ENCODE measurements around the gene NTM.
A peak's percentile ranks its signal among the peaks of the same experiment; 100 is the strongest.

Gene NTM

GRCh38 chr11:131932584-131933325 lies 562.3 kb downstream of the NTM start:
- no peak for DNase-seq

- no peak for DNase-seq
Observed at GRCh38 chr11:131934006-131934405, 563.6 kb downstream of the NTM start.

GRCh38 chr11:131938351-131938751 lies 567.9 kb downstream of the NTM start:
- no peak for DNase-seq

DNA sequence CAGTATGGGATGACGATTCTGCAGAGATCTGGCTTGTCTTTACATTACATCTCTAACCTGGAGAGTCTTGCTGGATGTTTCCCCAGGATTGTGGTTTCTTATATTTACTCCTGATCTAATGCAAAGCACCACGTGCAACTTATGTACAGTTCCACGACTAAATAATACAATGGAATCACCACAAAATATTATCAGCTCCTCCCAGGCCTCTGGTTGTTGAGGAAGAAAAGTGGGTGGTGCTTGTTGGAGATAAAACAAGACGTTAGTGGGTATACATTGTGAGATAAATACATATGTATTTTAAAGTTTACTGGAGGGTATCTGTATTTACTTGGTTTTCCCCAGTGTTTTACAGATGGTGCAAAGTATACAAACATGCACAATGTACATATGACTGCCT lies 569.7 kb downstream of the NTM start:
- DNase-seq, result no peak

- DNase-seq, result no peak
Observed at GRCh38 chr11:131942878-131943277, 572.5 kb downstream of the NTM start.

DNA sequence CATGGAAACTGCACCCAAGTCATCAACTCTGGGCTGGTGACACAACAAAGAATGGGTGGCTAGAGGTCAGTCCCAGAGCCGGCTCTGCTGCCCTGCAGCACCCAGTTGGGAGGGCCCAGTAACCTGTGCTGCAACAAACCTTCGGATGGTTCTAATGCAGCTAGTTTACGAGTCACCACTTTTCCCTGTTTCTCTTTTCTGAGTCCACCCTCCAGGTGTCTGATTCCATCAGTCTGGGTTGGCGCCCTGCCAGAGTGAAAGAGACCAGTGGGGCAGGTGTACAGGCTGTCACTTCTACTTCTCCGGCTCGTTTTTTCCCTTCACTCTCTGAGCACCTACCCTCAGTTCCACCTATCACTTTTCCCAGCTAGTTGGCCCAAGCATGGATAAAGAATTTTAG lies 572.9 kb downstream of the NTM start:
- DNase-seq, result no peak

DNA sequence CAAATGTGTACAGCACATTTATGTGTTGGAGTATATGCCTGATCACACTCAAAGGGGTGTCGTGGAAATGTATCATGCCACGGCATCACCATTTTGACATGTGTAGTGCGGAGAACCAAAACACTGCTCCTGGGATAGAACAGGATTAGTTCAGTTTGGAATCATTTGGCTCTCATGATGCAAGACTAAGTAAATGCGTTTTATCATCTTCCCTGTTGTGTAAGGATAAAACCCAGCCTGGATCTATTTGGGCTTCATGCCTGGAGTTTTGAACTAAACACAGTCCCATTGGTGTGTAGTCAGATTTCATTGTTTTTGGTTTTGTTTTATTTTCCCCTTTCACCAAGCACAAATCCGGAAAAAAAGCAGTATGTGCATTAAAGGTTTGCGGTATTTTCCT lies 574.3 kb downstream of the NTM start:
- DNase-seq, result peak; percentile 73

DNA sequence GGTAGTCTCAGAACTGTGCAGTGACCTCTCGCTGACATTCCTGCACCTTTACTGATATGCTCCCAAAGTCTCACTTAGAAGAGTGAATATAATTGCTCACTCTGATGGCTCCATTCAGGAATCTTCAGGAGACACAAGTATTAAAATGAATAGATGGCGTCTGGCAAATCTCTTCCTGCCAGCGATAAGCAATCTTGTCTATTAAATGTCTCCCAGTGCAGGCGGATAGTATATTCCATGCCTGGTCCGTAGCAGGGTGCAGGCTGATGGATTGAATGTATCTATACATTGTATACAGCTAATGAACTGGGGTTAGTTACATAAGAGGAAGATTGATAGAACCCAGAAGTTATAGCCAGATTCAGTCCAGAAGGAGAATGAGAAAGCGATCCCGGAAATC lies 575.3 kb downstream of the NTM start:
- DNase-seq, result no peak

GRCh38 chr11:131947511-131947910 lies 577.1 kb downstream of the NTM start:
- no peak for DNase-seq

DNA sequence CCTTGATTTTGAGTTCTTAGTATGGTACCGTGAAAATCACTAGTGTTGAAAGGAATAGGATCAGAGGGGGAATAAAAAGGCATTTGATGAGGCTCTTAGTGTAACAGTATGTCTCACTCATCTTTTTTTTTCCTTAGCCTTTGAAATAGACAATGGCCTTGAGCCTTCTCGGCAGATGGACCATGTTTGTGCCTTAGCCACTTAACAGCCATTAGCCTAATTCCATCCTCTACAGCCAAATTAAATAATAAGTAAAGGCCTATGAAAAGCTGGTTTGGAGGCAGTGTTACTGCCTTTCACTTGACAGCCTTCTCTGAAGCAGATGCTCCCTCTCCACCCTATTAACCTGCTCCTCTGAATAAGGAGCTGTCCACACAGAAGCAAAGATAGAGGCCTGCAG lies 580.7 kb downstream of the NTM start:
- DNase-seq, result no peak

DNA sequence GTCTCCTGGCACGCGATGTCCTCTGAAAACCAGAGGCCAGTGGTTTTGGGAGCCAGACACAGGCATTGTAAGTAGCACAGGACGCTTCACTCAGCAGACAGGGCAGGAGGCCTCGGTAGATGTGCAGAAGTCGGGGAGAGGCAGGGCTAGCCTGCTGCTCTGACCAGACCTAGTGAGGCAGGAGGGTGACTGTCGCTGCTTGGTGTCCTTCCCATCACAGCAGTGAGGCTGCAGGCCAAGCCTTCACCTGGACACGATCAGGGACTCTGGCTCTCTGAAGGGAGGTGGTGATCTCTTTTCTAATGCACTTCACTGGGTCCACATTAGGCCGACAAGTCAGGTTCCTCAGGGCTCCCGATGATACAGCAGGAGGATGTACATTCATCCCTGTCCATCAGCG lies 583.7 kb downstream of the NTM start:
- no peak for DNase-seq

GRCh38 chr11:131955904-131956303 lies 585.5 kb downstream of the NTM start:
- DNase-seq, result no peak

GRCh38 chr11:131957201-131957600 lies 586.8 kb downstream of the NTM start:
- no peak for DNase-seq

GRCh38 chr11:131957875-131958274 lies 587.5 kb downstream of the NTM start:
- no peak for DNase-seq

DNA sequence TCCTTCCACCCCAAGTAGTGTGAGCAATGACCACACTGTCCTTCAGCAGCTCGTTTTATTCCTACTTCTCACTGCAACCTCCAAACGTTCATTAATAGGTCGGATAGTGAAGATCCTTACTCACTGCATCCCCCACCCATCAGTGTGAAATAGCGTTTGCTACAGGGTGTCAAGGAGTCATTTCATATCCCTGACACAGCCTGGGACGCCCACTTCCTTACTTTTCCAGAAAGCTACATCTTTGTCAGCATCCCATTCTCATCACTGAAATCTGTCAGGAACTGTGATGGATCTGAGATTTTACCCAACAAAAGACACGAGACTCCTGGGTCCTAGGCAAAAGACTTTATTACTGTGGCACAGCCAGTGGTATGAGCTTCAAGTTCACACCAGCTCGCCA lies 592.4 kb downstream of the NTM start:
- no peak for DNase-seq

- peak; percentile 22 for DNase-seq
Observed at GRCh38 chr11:131964698-131965483, 594.5 kb downstream of the NTM start.

DNA sequence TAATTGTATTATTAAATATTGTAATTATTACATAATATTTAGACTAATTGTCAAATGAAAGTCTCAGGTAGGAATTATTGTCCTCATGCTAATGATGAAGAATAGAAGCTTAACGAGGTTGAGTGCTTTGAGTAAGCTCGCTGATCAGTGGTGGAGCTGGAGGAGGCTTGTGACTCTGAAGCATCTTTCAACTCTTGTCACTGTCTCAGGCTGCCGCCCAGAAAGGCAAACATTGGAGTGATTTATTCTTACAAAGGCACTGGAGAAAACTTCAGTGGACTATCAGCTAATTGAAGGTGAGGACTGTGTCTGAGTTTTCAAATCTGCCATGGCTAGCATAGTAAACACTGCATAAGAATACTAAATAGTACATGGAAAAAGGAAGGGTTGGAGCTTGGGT lies 595.1 kb downstream of the NTM start:
- DNase-seq, result no peak

- DNase-seq, result no peak
Observed at GRCh38 chr11:131966667-131967066, 596.3 kb downstream of the NTM start.

DNA sequence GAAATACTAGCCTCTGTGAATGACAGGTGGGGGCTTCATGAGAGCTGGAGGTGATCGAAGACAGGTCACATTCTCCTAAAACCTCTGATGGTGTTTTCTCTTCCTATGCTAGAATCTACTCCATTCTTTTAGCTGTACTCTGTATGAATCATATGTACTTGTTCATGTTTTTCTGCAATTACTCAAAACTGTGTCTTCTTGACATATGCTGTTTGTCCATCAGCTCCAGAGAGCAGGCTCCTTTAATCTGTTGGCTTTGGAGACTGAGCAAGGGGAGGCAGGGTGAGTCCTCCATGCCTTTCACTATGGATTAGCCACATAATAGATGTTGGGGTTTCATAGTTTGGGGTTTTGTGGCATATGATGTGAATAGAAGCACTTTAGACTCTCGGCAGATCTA lies 598.8 kb downstream of the NTM start:
- no peak for DNase-seq

DNA sequence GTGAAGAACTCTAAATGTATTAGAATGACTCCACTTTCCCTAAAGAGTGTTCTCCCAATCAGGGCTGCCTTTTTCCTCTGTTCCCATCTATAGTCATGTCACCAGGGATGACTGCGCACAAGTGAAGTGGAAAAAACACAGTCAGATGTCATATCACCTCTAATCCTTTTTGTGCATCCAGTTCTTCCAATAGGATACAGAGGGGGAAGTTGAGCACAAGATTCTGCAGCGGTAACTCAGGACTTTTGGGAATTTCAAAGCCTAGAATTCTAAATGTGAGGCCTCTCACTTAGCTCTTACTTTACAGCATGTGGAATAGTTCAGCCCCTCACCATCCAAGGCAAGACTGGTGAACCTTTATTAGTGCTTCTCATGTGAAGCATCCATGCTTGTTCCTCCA lies 602.6 kb downstream of the NTM start:
- DNase-seq, result no peak

- DNase-seq, result no peak
Observed at GRCh38 chr11:131975619-131976018, 605.2 kb downstream of the NTM start.

- DNase-seq, result no peak
Observed at GRCh38 chr11:131976021-131976420, 605.6 kb downstream of the NTM start.

DNA sequence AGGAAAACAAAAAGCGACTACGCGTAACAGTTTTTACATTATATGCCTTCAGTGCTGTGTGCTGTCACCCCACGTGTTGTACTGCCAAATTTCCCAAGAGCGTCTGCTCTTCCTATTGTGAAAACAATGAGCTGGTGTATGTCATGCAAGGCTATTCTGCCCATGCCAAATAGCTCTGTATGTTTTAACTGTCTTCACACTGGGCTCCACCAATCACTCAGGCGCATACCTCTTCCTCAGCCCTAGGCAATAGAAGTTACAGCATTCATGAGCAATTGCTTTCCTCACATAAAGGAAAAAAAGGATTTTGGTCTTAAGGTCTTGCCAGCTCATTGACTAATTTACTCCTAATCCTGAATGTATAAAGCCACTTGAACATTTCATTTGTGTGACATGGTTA lies 606.8 kb downstream of the NTM start:
- DNase-seq, result peak; percentile 62

DNA sequence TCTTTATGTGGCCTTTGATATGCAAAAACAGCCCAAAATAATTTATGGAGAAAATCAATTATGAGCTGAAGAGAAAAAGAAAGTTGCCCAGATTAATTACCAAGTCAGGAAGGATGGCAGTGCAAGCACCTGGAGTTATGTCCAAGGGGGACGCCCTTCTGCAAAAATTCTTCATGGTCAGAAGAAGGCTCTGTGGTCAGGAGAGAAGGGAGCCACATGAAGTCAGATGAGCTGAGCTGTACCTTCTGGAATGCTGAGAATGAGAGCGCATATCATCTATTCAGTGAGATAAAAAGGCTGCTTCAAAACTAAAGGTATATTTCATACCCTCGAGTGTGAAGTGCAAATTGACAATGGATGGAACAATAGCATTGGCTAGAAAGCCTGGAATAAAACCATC lies 607.4 kb downstream of the NTM start:
- DNase-seq, result peak; percentile 64
